Measurements from ENCODE around the gene TGM2.

Gene TGM2

DNA sequence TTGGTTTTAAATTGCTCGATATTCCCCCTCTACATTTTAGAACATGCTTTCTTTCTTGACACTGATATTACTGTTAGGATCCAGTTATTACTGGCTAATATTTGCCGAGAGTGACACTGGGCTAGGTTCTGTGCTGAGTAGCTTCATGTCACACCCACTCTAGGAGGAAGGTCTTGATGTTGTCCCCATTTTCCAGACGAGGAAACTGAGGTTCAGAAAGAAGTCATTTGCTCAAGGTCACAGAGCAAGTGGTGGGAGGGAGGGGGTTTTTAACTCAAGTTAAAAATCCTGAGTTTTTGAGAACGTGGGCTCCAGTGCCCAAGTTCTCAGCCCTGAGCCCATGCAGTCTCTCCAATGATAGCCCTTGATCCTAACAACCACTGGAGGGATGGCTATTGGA lies 18.9 kb downstream of the TGM2 start:
- TF ChIP-seq TAF1 (IDR thresholded peaks at IDR 0.05; ENCODE audit: borderline replicate concordance, low read depth, low read length) = no peak
- TF ChIP-seq POLR2A (IDR thresholded peaks at IDR 0.05; ENCODE audit: low read depth, low read length) = no peak
- FAIRE-seq = no peak

DNA sequence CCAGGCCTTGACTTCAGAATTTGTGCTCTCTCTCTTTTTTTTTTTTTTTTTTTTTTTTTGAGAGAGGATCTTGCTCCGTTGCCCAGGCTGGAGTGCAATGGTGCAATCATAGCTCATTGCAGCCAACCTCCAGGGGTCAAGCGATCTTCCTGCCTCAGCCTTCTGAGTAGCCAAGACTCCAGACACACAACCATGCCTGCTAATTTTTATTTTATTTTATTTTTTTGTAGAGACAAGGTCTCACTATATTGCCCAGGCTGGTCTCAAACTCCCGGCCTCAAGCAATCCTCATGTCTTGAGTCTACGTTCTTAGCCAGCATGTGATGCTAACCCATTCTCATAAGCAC lies 19.4 kb downstream of the TGM2 start:
- FAIRE-seq = no peak
- DNase-seq (ENCODE audit: insufficient read length) = no peak

More for the DNA sequence above, 18.9 kb downstream of the TGM2 start:
- DNase-seq (ENCODE audit: insufficient read length) = no peak

DNA sequence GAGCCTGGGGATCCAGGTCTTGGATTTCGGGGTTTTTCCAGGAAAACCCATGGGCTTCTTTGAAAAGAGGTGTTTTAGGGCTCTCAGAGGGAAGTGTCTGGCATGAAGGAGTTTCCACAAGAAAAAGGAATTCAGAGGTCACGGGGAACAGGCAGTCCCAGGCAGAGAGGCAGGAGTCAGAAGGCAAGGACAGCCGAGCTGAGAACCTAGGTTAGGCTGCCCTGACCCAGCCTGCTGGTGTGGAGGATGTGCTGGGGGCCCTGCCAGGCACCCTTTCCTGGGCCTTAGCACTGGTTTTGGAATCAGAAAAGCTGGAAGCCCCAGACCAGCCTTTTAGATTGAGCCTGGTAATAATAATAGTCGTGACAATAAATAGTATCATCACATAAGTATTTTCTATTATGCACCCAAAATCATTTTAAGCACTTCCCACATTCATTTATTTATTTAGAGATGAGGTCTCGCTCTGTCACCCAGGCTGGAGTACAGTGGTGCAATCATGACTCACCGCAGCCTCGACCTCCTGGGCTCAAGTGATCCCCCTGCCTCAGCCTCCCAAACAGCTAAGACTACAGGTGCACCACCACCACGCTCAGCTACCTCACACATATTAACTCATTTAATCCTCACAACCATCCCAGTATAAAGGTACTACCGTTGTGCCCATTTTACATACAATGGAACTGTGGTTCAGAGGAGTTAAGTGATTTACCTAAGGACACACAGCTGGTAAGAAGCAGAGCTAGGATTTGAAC lies 19.9 kb downstream of the TGM2 start:
- FAIRE-seq (no peak), DNase-seq (ENCODE audit: insufficient read length) (no peak)
- no peak for TF ChIP-seq POLR2AphosphoS5 (IDR thresholded peaks at IDR 0.05; ENCODE audit: low read depth, low read length)
- no peak for TF ChIP-seq TAF1 (IDR thresholded peaks at IDR 0.05; ENCODE audit: borderline replicate concordance, low read depth, low read length)
- TF ChIP-seq POLR2A (IDR thresholded peaks at IDR 0.05; ENCODE audit: low read depth, low read length) = no peak

More for the DNA sequence above, 19.4 kb downstream of the TGM2 start:
- TF ChIP-seq POLR2AphosphoS5 (IDR thresholded peaks at IDR 0.05; ENCODE audit: low read depth, low read length) = no peak
- TF ChIP-seq TAF1 (IDR thresholded peaks at IDR 0.05; ENCODE audit: borderline replicate concordance, low read depth, low read length) = no peak
- TF ChIP-seq POLR2A (IDR thresholded peaks at IDR 0.05; ENCODE audit: low read depth, low read length) = no peak

DNA sequence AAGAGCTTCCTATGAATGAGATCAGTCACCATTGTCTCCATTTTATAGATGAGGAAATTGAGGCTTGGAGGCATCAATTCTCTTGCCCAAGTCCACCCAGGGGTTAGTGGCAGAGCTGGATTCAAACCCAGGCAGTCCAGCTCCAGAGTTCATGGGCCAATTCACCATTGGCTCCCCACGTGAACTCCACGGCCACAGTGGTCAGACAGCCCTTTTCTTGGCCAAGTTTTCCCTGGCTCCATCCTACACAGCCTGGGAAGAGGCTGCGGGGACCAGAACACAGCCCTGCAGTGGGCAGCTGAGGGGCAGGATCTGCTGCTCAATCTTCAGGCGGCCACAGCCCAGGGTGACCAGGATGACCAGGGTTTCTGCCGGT lies 20.5 kb downstream of the TGM2 start:
- FAIRE-seq = no peak
- TF ChIP-seq TAF1 (IDR thresholded peaks at IDR 0.05; ENCODE audit: borderline replicate concordance, low read depth, low read length) = no peak
- TF ChIP-seq POLR2A (IDR thresholded peaks at IDR 0.05; ENCODE audit: low read depth, low read length) = no peak
- no peak for TF ChIP-seq POLR2AphosphoS5 (IDR thresholded peaks at IDR 0.05; ENCODE audit: low read depth, low read length)
- no peak for DNase-seq (ENCODE audit: insufficient read length)

DNA sequence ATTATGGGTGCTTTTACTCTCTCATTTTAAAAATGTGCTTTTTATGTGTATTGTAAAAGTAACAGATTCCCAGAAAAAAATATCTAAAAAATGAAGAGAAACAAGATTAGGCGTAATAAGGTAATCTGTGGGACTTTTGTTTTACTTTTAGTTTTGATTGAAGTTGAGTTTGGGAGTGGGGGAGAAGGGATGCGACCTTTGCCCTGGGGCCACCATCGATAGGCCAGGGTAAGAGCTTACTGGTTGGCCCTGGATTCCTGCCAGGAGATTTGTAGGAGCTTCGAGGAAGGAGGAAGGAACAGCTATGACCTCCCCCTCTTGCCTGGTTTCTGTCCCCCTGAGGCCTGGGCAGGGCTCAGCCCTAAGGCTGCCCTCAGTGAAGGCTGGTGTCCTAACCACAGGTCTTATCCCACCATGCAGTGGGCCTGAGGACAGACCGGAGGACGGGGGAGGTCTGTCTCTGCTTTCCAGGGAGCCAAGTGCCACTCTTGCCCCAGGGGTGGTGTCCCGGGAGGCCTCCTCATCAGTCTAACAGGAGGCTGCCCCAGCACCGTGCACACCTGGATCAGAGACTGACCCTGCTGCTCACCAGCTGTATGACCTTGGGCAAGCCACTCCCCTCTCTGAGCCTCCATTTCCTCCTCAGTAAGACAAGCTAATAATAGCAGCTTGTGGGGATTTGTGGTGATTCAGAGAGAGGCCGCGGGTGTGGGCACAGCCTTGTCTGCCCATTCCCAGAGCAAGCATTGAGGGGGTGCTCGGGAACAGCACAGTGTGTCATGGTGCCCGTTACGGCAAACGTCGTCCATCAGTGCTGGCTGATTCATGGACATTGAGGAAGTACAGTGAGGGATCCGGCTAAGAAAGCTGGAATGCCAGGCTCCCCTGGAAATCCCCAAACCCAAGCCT lies 21.2 kb downstream of the TGM2 start:
- FAIRE-seq (no peak), DNase-seq (ENCODE audit: insufficient read length) (no peak)
- no peak for TF ChIP-seq POLR2AphosphoS5 (IDR thresholded peaks at IDR 0.05; ENCODE audit: low read depth, low read length)

DNA sequence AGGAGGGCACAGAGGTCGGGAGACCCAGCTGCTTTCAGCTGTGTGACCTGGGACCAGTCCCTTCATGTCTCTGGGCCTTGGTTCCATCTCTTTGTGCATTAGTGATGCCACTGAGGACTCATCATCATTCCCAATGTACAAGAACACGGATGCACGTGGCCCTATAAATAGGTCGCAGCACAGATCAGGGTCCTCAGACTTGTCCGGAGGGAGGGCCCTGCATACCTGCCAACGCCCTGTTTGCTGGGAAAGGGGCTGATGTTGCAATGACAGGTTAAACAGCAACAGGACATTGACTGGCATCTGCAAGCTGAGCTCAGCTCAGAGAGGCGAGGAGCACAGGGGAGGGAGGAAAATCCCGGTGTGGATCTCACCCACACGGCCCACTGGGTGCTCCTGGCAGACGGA lies 21.8 kb downstream of the TGM2 start:
- FAIRE-seq (no peak), DNase-seq (ENCODE audit: insufficient read length) (no peak)

DNA sequence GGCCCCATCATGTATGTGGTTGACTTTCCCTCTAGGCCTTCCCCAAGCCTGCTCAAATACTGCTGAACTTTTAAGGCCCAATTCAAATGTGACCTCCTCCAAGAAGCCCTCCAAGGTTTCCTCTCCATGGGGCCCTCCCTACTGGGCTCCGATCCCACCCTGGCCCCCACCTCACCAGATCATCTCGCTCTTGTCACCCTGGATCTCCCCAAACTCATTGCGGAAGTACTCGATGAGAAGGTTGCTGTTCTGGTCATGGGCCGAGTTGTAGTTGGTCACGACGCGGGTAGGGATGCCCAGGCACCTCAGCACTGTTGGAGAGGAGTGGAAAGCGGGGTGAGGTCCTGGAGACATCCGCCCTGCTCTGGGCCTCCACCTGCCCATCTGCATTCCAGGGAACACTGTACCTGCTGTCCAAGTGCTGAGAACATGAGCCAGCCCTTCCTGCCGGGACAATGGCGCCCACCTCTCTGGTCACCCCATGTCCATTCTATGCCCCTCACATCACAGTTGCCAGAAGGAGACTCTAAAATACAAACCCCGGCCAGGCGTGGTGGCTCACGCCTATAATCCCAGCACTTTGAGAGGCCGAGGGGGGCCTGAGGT lies 23.1 kb downstream of the TGM2 start:
- no peak for TF ChIP-seq TAF1 (IDR thresholded peaks at IDR 0.05; ENCODE audit: borderline replicate concordance, low read depth, low read length)
- TF ChIP-seq POLR2AphosphoS5 (IDR thresholded peaks at IDR 0.05; ENCODE audit: low read depth, low read length) = no peak
- no peak for TF ChIP-seq POLR2A (IDR thresholded peaks at IDR 0.05; ENCODE audit: low read depth, low read length)
- no peak for FAIRE-seq
- DNase-seq (ENCODE audit: insufficient read length) = no peak

More for the DNA sequence above, 21.8 kb downstream of the TGM2 start:
- TF ChIP-seq POLR2AphosphoS5 (IDR thresholded peaks at IDR 0.05; ENCODE audit: low read depth, low read length) (no peak), POLR2A (IDR thresholded peaks at IDR 0.05; ENCODE audit: low read depth, low read length) (no peak), TAF1 (IDR thresholded peaks at IDR 0.05; ENCODE audit: borderline replicate concordance, low read depth, low read length) (no peak)

DNA sequence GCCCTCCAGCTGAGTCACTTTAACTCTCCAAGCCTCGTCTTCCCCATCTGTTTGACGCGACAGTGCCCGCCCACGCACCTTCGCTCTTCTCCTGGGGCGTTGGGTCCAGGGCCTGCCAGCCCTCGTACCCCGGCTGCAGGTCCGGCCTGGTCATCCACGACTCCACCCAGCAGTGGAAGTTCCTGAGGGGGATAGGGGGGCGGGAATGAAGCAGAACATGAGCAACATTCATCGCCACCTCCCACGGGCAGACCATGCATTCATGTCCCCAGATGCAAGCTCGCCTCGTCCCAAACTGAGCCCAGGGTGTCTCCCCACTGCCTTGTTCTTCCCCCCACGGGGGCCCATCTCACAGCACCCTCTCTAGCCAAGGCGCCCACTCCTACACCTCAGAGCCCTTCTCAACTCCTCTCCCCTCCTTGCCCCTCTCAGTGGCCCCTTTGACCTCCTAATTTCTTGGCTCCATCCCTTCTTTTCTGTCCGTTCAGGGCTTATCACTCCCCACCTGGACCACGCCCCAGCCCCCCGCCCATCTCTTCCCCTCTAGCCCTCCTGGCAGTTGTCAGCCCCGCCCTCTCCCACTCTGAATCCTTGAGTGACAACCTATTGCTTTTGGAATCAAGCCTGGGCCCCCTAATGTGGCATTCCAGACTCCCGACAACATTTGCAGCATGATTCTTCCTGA lies 23.7 kb downstream of the TGM2 start:
- no peak for FAIRE-seq
- DNase-seq (ENCODE audit: insufficient read length) = no peak
- TF ChIP-seq POLR2A (IDR thresholded peaks at IDR 0.05; ENCODE audit: low read depth, low read length) = no peak

DNA sequence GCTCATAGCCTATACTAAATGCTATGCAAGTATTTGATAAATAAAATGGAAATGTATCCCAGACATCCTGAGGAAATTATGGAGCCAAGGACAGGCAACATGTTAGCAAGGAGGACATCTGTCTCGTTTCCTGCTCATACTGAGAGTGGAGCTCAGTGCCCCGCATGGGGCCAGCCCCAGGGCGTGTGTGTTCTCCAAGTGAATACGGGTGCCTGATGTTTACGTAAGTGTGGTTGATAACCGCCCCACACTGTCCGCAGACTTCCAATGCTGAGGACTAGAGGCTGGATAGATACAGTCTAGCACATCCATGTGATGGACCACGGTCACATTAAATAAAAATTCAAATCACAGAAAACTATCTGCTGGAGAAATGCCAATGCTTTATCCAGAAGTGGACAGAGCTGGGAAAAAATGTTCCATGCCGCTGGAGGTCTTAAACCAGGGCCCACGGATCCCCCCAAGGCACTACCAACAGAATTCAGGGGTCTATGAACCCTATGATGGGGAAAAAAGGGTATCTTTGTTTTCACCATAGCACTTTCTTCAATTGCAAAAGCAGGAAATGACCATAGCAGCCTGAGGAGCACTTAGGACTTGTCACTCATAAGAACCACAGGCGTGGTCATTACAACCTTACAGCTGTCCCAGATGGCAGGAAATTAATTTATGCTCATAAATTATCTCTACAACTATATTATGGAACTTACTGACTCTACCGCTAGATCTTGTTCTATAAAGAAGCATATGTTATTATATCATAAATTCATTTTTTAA lies 24.9 kb downstream of the TGM2 start:
- no peak for DNase-seq (ENCODE audit: insufficient read length)
- FAIRE-seq = no peak
- TF ChIP-seq POLR2AphosphoS5 (IDR thresholded peaks at IDR 0.05; ENCODE audit: low read depth, low read length) (no peak), TAF1 (IDR thresholded peaks at IDR 0.05; ENCODE audit: borderline replicate concordance, low read depth, low read length) (no peak), POLR2A (IDR thresholded peaks at IDR 0.05; ENCODE audit: low read depth, low read length) (no peak)

DNA sequence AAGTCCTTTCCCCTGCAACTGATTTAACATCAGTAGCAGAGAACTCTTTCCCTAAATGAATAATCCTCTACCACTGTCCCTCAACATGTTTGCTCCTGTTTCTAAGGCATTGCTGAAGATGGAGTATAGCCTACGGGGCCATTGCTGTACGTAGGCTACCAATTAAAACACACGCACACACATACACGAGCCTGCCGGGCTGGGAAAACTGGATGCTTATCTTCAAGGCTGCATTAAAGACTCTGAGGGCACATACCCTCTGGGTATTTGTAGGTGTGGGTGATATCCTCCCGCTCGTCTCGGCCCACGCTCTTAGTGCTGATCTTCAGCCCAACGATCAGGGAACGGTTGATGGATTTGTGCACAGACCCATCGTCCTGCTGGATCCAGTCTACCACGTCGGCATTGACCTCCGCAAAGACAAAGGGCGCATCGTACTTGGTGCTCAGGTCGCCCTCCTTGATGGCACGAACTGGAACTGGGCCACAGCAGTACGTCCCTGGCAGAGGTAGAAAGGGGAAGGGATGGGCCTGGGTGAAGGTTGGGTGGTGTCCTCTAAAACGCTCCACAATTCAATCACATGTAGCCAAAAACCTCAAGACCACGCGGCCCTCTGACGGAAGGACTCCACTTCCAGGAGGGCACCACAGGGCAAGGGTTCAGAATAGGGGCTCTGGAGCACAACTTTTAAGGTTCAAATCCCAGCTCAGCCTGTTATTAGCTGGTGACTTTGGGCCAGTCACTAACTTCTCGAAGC lies 25.7 kb downstream of the TGM2 start:
- FAIRE-seq = no peak
- TF ChIP-seq POLR2A (IDR thresholded peaks at IDR 0.05; ENCODE audit: low read depth, low read length) (no peak), POLR2AphosphoS5 (IDR thresholded peaks at IDR 0.05; ENCODE audit: low read depth, low read length) (no peak), TAF1 (IDR thresholded peaks at IDR 0.05; ENCODE audit: borderline replicate concordance, low read depth, low read length) (no peak)
- no peak for DNase-seq (ENCODE audit: insufficient read length)
